H9 (cell line): ENCODE measurements around the gene CACNG5. TPM values are rescaled to one million over a fixed set of nuclear protein-coding genes. Genes with fewer than 3 reads are reported as not detected.

Experiments
- DNase-seq: peaks from one replicate; pipeline ENCODE4 v3.0.0-alpha.2; 2017
- H2AFZ ChIP-seq: one replicate; pipeline ENCODE4 v1.6.1; 2013; ENCODE audit warnings: mild to moderate bottlenecking, low read length, control low read depth, moderate library complexity
- H2AK5ac ChIP-seq: 2 replicates; pipeline ENCODE4 v1.6.1; 2013; ENCODE audit warnings: low read length, control low read depth, mixed read lengths; ENCODE audit not compliant: insufficient read length
- H2BK120ac ChIP-seq: one replicate; pipeline ENCODE4 v1.6.1; 2013; ENCODE audit warnings: low read depth, mild to moderate bottlenecking, low read length, control low read depth, inconsistent platforms; ENCODE audit not compliant: poor library complexity, severe bottlenecking
- H2BK12ac ChIP-seq: 2 replicates; pipeline ENCODE4 v1.6.1; 2013; ENCODE audit warnings: low read length, control low read depth, mixed read lengths, low read depth; ENCODE audit not compliant: insufficient read length
- H2BK15ac ChIP-seq: 2 replicates; pipeline ENCODE4 v1.6.1; 2013; ENCODE audit warnings: low read depth, low read length, control low read depth
- H2BK20ac ChIP-seq: one replicate; pipeline ENCODE4 v1.6.1; 2013; ENCODE audit warnings: low read depth, mild to moderate bottlenecking, low read length, control low read depth, inconsistent platforms; ENCODE audit not compliant: poor library complexity, severe bottlenecking
- H2BK5ac ChIP-seq: 2 replicates; pipeline ENCODE4 v1.6.1; 2013; ENCODE audit warnings: low read length, control low read depth, mixed read lengths; ENCODE audit not compliant: insufficient read length
- H3K14ac ChIP-seq: 2 replicates; pipeline ENCODE4 v1.6.1; 2013; ENCODE audit warnings: low read length, control low read depth; ENCODE audit not compliant: insufficient read depth
- H3K18ac ChIP-seq: 2 replicates; pipeline ENCODE4 v1.6.1; 2013; ENCODE audit warnings: low read depth, mild to moderate bottlenecking, mixed read lengths, low read length, control low read depth; ENCODE audit not compliant: insufficient read length
- H3K23ac ChIP-seq: 2 replicates; pipeline ENCODE4 v1.6.1; 2013; ENCODE audit warnings: low read length, control low read depth, mixed read lengths, low read depth; ENCODE audit not compliant: insufficient read length
- H3K23me2 ChIP-seq: 2 replicates; pipeline ENCODE4 v1.6.1; 2013; ENCODE audit warnings: low read depth, mild to moderate bottlenecking, mixed read lengths, low read length, control low read depth; ENCODE audit not compliant: insufficient read length, poor library complexity, severe bottlenecking
- H3K27ac ChIP-seq: 2 replicates; pipeline ENCODE4 v1.5.1; 2013; ENCODE audit warnings: low read length, control low read depth, mixed read lengths, low read depth; ENCODE audit not compliant: insufficient read length
- H3K27me3 ChIP-seq: 2 replicates; pipeline ENCODE4 v1.6.1; 2013; ENCODE audit warnings: low read length, control low read depth, inconsistent platforms; ENCODE audit not compliant: insufficient read depth
- H3K4ac ChIP-seq: 2 replicates; pipeline ENCODE4 v1.6.1; 2013; ENCODE audit warnings: low read depth, mild to moderate bottlenecking, control low read depth, inconsistent platforms, low read length, moderate library complexity
- H3K4me1 ChIP-seq: 2 replicates; pipeline ENCODE4 v1.6.1; 2013; ENCODE audit warnings: low read length, control low read depth, inconsistent platforms; ENCODE audit not compliant: insufficient read depth
- H3K4me2 ChIP-seq: 2 replicates; pipeline ENCODE4 v1.6.1; 2013; ENCODE audit warnings: low read length, control low read depth, mixed read lengths; ENCODE audit not compliant: insufficient read length, insufficient read depth
- H3K56ac ChIP-seq: 2 replicates; pipeline ENCODE4 v1.6.1; 2013; ENCODE audit warnings: low read depth, mild to moderate bottlenecking, mixed read lengths, low read length, control low read depth; ENCODE audit not compliant: insufficient read length
- H3K79me1 ChIP-seq: 2 replicates; pipeline ENCODE4 v1.6.1; 2013; ENCODE audit warnings: low read depth, mild to moderate bottlenecking, moderate library complexity, low read length, control low read depth, inconsistent platforms; ENCODE audit not compliant: insufficient read depth, poor library complexity, severe bottlenecking
- H3K79me2 ChIP-seq: 2 replicates; pipeline ENCODE4 v1.6.1; 2013; ENCODE audit warnings: low read length, control low read depth, inconsistent platforms; ENCODE audit not compliant: insufficient read depth
- H3K9ac ChIP-seq: 2 replicates; pipeline ENCODE4 v1.6.1; 2013; ENCODE audit warnings: low read length, control low read depth, mixed read lengths; ENCODE audit not compliant: insufficient read length; ENCODE audit errors: extremely low read depth
- H3K9me3 ChIP-seq: one replicate; pipeline ENCODE4 v1.6.1; 2013; ENCODE audit warnings: low read depth, low read length, inconsistent platforms; ENCODE audit not compliant: control insufficient read depth
- H3T11ph ChIP-seq: one replicate; pipeline ENCODE4 v1.6.1; 2013; ENCODE audit warnings: mild to moderate bottlenecking, low read length, control low read depth, inconsistent platforms
- H4K20me1 ChIP-seq: one replicate; pipeline ENCODE4 v1.6.1; 2013; ENCODE audit not compliant: control insufficient read depth, insufficient read length, insufficient read depth
- H4K5ac ChIP-seq: 2 replicates; pipeline ENCODE4 v1.6.1; 2013; ENCODE audit warnings: low read depth, mild to moderate bottlenecking, mixed read lengths, low read length, control low read depth; ENCODE audit not compliant: insufficient read length
- H4K8ac ChIP-seq: replicated peaks from 2 replicates; pipeline ENCODE4 v1.6.1; 2013; ENCODE audit warnings: low read length, control low read depth, mixed read lengths, low read depth; ENCODE audit not compliant: insufficient read length
- H4K91ac ChIP-seq: 2 replicates; pipeline ENCODE4 v1.6.1; 2013; ENCODE audit warnings: low read depth, mild to moderate bottlenecking, moderate library complexity, mixed read lengths, low read length, control low read depth; ENCODE audit not compliant: insufficient read length
- H3K27ac Mint-ChIP-seq, 3 experiments: 2 replicates in 2 of 3; 3 replicates in 1 of 3; pipeline ENCODE4 v1.8.0; 2020 to 2021; ENCODE audit warnings: mixed read lengths in 3 of 3, mild to moderate bottlenecking in 1 of 3, moderate library complexity in 1 of 3
- H3K27me3 Mint-ChIP-seq: 2 replicates; pipeline ENCODE4 v1.8.0; 2021; ENCODE audit warnings: low read depth, mild to moderate bottlenecking, moderate library complexity, mixed read lengths
- H3K36me3 Mint-ChIP-seq, 3 experiments: 2 replicates in 2 of 3; 3 replicates in 1 of 3; pipeline ENCODE4 v1.8.0; 2020 to 2021; ENCODE audit warnings: low read depth in 3 of 3, mixed read lengths in 3 of 3; ENCODE audit not compliant: insufficient read depth in 1 of 3
- H3K4me1 Mint-ChIP-seq, 2 experiments: 2 replicates each; pipeline ENCODE4 v1.8.0; 2020; ENCODE audit warnings: mixed read lengths in 2 of 2
- H3K4me3 Mint-ChIP-seq, 2 experiments: 2 replicates in 1 of 2; 3 replicates in 1 of 2; pipeline ENCODE4 v1.8.0; 2020 to 2021; ENCODE audit warnings: mild to moderate bottlenecking in 2 of 2, mixed read lengths in 2 of 2, moderate library complexity in 1 of 2
- H3K9me3 Mint-ChIP-seq, 2 experiments: 2 replicates in 1 of 2; 3 replicates in 1 of 2; pipeline ENCODE4 v1.8.0; 2020; ENCODE audit warnings: mild to moderate bottlenecking in 2 of 2, mixed read lengths in 2 of 2, moderate library complexity in 1 of 2
- WGBS: extraction: QIAGEN DNeasy Blood & Tissue Kit; methylation state at CpG from one replicate; pipeline ENCODE4 v1.1.7; 2013; ENCODE audit warnings: missing lambda C conversion rate, low lambda C conversion rate, mixed read lengths; ENCODE audit not compliant: insufficient read length; ENCODE audit errors: extremely low coverage; 5-methylcytosine and 5-hydroxymethylcytosine counted together
- total RNA-seq: library from RNA; stranded (reverse); gene quantifications from 2 replicates; pipeline ENCODE4 v1.2.1, GENCODE V29; 2021
- TF ChIP-seq, protein P1 (sequence below): fragments of 200-600 bp; sonication (generic); conservative IDR thresholded peaks from 3 replicates; pipeline ENCODE4 v1.8.0; 2021; ENCODE audit warnings: antibody characterized with exemption, mild to moderate bottlenecking

Gene CACNG5
- total RNA-seq, 1 experiment from 2014 or later: 1.6 TPM

DNA sequence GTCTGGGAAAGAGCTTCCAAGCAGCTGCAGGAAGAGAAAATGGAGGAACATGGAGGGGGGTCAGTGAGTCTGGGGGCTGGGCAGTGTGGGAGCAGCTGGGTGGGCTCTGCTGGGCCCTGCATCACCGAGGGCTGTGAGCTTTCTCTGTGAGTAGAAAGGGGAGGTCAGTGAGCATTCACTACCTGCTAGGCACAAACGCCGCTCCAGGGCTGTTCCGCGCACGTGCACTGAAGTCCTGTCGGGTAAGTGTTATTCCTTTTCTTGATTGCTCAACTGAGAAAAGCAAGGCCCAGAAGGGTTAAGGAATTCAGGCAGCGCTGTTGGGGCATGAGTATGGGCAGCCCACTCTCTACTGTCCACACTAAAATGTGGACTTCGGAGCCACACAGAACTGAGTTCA lies 4.7 kb downstream of the CACNG5 start:
- H3K4me2 ChIP-seq: no peak overlapping the region
- no peak overlapping the region for H2BK12ac ChIP-seq
- no peak overlapping the region for H2BK20ac ChIP-seq
- peaks cover 34% of the 10 kb centered on the region for H3K27me3 Mint-ChIP-seq
- no peak overlapping the region for H4K5ac ChIP-seq
- H4K91ac ChIP-seq: no peak overlapping the region
- H3T11ph ChIP-seq: no peak overlapping the region
- no peak overlapping the region for H2AFZ ChIP-seq
- H3K36me3 Mint-ChIP-seq: no peaks in the 10 kb centered on the region
- H3K23ac ChIP-seq: no peak overlapping the region
- no peak overlapping the region for H2BK120ac ChIP-seq
- DNase-seq: no peak
- no peak overlapping the region for H3K56ac ChIP-seq
- H3K9ac ChIP-seq: no peak overlapping the region
- peaks cover 5% of the 10 kb centered on the region for H3K23me2 ChIP-seq
- no peak overlapping the region for H3K14ac ChIP-seq
- 0 out of 4 replicates have a peak, but pooled peaks cover 0 to 2% of the 10 kb centered on the region in 2 experiments for H3K4me1 Mint-ChIP-seq
- H3K27me3 ChIP-seq: no peaks in the 10 kb centered on the region
- H3K9me3 ChIP-seq: no peaks in the 10 kb centered on the region
- no peaks in the 10 kb centered on the region for H3K79me2 ChIP-seq
- H3K4me1 ChIP-seq: no peaks in the 10 kb centered on the region; the same call in 1 of the 2 replicates
- no peak overlapping the region for H3K18ac ChIP-seq
- TF ChIP-seq, protein P1, sequence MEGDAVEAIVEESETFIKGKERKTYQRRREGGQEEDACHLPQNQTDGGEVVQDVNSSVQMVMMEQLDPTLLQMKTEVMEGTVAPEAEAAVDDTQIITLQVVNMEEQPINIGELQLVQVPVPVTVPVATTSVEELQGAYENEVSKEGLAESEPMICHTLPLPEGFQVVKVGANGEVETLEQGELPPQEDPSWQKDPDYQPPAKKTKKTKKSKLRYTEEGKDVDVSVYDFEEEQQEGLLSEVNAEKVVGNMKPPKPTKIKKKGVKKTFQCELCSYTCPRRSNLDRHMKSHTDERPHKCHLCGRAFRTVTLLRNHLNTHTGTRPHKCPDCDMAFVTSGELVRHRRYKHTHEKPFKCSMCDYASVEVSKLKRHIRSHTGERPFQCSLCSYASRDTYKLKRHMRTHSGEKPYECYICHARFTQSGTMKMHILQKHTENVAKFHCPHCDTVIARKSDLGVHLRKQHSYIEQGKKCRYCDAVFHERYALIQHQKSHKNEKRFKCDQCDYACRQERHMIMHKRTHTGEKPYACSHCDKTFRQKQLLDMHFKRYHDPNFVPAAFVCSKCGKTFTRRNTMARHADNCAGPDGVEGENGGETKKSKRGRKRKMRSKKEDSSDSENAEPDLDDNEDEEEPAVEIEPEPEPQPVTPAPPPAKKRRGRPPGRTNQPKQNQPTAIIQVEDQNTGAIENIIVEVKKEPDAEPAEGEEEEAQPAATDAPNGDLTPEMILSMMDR: no peak
- H3K79me1 ChIP-seq: no peaks in the 10 kb centered on the region
- H3K27ac ChIP-seq: no peak overlapping the region
- H2AK5ac ChIP-seq: no peak overlapping the region
- no peak overlapping the region for H3K4ac ChIP-seq
- WGBS: no CpG with 5 or more reads among the region's 9 CpGs
- no peaks in the 10 kb centered on the region for H4K20me1 ChIP-seq
- no peaks in the 10 kb centered on the region for H3K9me3 Mint-ChIP-seq
- H2BK5ac ChIP-seq: no peak overlapping the region
- H2BK15ac ChIP-seq: no peak overlapping the region
- H4K8ac ChIP-seq: no peak overlapping the region
- H3K27ac Mint-ChIP-seq: no peak overlapping the region; a peak in 1 of 7 replicates
- H3K4me3 Mint-ChIP-seq: no peak overlapping the region
